Endodermal cell (in vitro differentiated cells): ENCODE results near the gene OR6S1. TPM values are rescaled to one million over a fixed set of nuclear protein-coding genes. Genes with fewer than 3 reads are reported as not detected.
"Not testable (repeated sequence)": the region's sequence is repeated elsewhere in the genome, so short reads cannot be mapped to it uniquely, and the experiment has no call there.

Experiments used
- DNase-seq: peaks from one replicate; pipeline ENCODE4 v3.0.0-alpha.2; 2017
- H3K27ac ChIP-seq: 2 replicates; pipeline ENCODE4 v1.5.1; 2013; ENCODE audit warnings: mild to moderate bottlenecking, low read depth, low read length, moderate library complexity
- H3K27me3 ChIP-seq: 2 replicates; pipeline ENCODE4 v1.6.1; 2013; ENCODE audit warnings: mild to moderate bottlenecking, low read length, moderate library complexity; ENCODE audit not compliant: insufficient read depth, control insufficient read depth, poor library complexity, severe bottlenecking
- H3K36me3 ChIP-seq: 2 replicates; pipeline ENCODE4 v1.7.0; 2013; ENCODE audit warnings: mild to moderate bottlenecking, low read length, moderate library complexity; ENCODE audit not compliant: control insufficient read depth, insufficient read depth
- H3K4me1 ChIP-seq: one replicate; pipeline ENCODE4 v1.7.0; 2013; ENCODE audit warnings: low read length; ENCODE audit not compliant: control insufficient read depth, insufficient read depth
- H3K4me3 ChIP-seq: 2 replicates; pipeline ENCODE4 v1.5.1; 2013; ENCODE audit warnings: mild to moderate bottlenecking, low read length, moderate library complexity
- H3K9ac ChIP-seq: 2 replicates; pipeline ENCODE4 v1.6.1; 2013; ENCODE audit warnings: mild to moderate bottlenecking, low read length, moderate library complexity; ENCODE audit not compliant: poor library complexity, severe bottlenecking; ENCODE audit errors: extremely low read depth
- H3K9me3 ChIP-seq: 2 replicates; pipeline ENCODE4 v1.6.1; 2013; ENCODE audit warnings: mild to moderate bottlenecking, low read length, moderate library complexity; ENCODE audit not compliant: control insufficient read depth
- H3K27ac Mint-ChIP-seq: 2 replicates; pipeline ENCODE4 v1.8.0; 2020; ENCODE audit warnings: mixed read lengths
- H3K27me3 Mint-ChIP-seq: 2 replicates; pipeline ENCODE4 v1.8.0; 2021; ENCODE audit warnings: mild to moderate bottlenecking, mixed read lengths; ENCODE audit not compliant: insufficient read depth
- H3K36me3 Mint-ChIP-seq: 2 replicates; pipeline ENCODE4 v1.8.0; 2020; ENCODE audit warnings: low read depth, mixed read lengths
- H3K4me1 Mint-ChIP-seq: 2 replicates; pipeline ENCODE4 v1.8.0; 2020; ENCODE audit warnings: mixed read lengths
- H3K4me3 Mint-ChIP-seq: 2 replicates; pipeline ENCODE4 v1.8.0; 2020; ENCODE audit warnings: mild to moderate bottlenecking, moderate library complexity, mixed read lengths
- H3K9me3 Mint-ChIP-seq: 2 replicates; pipeline ENCODE4 v1.8.0; 2020; ENCODE audit warnings: mild to moderate bottlenecking, mixed read lengths
- WGBS, 2 experiments: methylation state at CpG; one replicate each; pipeline versions ENCODE4 v1.1.5 to v1.1.7; 2013; ENCODE audit warnings: missing lambda C conversion rate in 2 of 2, mixed read lengths in 1 of 2; ENCODE audit not compliant: insufficient coverage in 1 of 2, insufficient read length in 1 of 2; 5-methylcytosine and 5-hydroxymethylcytosine counted together
- total RNA-seq, 2 donors: library from RNA; stranded (reverse); fragmentation: NEBNext Ultra II Directional in 1 of 2; extraction: Animal tissue kit (Norgen Biotek cat#: 25700) in 1 of 2; gene quantifications; 2 replicates in 1 of 2; 3 replicates in 1 of 2; pipeline ENCODE4 v1.2.1, GENCODE V29; 2021
- TF ChIP-seq, protein P1 (sequence below): fragments of 200-600 bp; sonication (generic); conservative IDR thresholded peaks from 2 replicates; pipeline ENCODE4 v1.5.0; 2021; ENCODE audit warnings: antibody characterized with exemption, mild to moderate bottlenecking

The OR6S1 gene
- total RNA-seq, 2 donors from 2014 or later = not detected

DNA sequence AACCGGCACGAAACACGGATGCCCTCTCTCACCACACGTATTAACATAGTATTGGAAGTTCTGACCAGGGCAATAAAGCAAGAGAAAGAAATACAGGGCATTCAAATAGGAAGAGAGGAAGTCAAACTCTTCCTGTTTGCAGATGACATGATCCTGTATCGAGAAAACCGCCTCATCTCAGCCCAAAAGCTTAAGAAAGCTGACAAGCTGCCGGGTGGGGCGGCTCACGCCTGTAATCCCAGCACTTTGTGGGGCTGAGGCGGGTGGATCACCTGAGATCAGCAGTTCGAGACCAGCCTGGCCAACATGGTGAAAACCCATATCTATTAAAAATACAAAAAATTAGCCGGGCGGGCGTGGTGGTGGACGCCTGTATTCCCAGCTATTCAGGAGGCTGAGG lies 17.7 kb downstream of the OR6S1 start:
- no peak overlapping the region for H3K27ac ChIP-seq
- H3K9ac ChIP-seq = no peak overlapping the region
- DNase-seq = peak; percentile 58
- H3K4me1 ChIP-seq = no peaks in the 10 kb centered on the region
- no peaks in the 10 kb centered on the region for H3K9me3 ChIP-seq
- TF ChIP-seq, protein P1, sequence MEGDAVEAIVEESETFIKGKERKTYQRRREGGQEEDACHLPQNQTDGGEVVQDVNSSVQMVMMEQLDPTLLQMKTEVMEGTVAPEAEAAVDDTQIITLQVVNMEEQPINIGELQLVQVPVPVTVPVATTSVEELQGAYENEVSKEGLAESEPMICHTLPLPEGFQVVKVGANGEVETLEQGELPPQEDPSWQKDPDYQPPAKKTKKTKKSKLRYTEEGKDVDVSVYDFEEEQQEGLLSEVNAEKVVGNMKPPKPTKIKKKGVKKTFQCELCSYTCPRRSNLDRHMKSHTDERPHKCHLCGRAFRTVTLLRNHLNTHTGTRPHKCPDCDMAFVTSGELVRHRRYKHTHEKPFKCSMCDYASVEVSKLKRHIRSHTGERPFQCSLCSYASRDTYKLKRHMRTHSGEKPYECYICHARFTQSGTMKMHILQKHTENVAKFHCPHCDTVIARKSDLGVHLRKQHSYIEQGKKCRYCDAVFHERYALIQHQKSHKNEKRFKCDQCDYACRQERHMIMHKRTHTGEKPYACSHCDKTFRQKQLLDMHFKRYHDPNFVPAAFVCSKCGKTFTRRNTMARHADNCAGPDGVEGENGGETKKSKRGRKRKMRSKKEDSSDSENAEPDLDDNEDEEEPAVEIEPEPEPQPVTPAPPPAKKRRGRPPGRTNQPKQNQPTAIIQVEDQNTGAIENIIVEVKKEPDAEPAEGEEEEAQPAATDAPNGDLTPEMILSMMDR = no peak
- Mint-ChIP-seq H3K27ac (no peak overlapping the region), H3K9me3 (no peaks in the 10 kb centered on the region), H3K27me3 (peaks cover 47% of the 10 kb centered on the region), H3K4me1 (peaks cover 29% of the 10 kb centered on the region), H3K4me3 (peak overlapping the region; percentile 76), H3K36me3 (no peaks in the 10 kb centered on the region)
- H3K27me3 ChIP-seq = no peaks in the 10 kb centered on the region
- H3K36me3 ChIP-seq = no peaks in the 10 kb centered on the region
- H3K4me3 ChIP-seq = no peak overlapping the region
- WGBS, 2 experiments = 89 to 92% methylated on average over 11 to 15 of the region's 15 CpGs

DNA sequence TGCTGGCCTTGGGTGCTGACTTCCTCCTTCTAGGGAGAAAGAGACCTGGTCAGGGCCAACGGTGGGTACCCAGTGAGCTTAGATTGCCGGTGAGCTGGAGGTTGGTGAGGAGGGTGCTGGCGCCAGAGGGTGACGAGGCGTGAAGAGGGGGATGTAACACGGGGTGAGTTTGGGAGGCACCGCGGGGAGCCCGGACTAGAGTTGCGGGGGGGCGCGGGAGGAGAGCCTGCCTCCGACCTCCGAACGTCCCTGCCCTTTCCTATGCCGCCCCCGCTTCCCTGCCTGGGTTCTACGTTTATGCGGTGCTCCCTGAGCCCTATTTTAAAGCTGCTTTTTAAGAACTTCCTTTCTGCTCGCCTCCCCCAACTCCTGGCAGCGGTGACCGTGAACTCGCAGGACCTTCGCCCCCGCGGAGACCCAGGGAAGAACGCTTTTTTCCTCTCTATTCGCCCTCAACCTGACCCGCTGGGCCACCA lies 18.6 kb downstream of the OR6S1 start:
- Histone ChIP-seq H3K4me3 (no peak overlapping the region), H3K27ac (no peak overlapping the region), H3K36me3 (no peaks in the 10 kb centered on the region), H3K27me3 (no peaks in the 10 kb centered on the region), H3K9ac (no peak overlapping the region), H3K9me3 (no peaks in the 10 kb centered on the region), H3K4me1 (no peaks in the 10 kb centered on the region)
- Mint-ChIP-seq H3K4me1 (peaks cover 20% of the 10 kb centered on the region), H3K27me3 (peaks cover 38% of the 10 kb centered on the region), H3K27ac (no peak overlapping the region), H3K4me3 (peak overlapping the region; percentile 76), H3K36me3 (no peaks in the 10 kb centered on the region), H3K9me3 (no peaks in the 10 kb centered on the region)
- TF ChIP-seq, protein P1 = no peak
- WGBS, 2 experiments = 65 to 78% methylated on average over 21 to 29 of the region's 29 CpGs
- peak; percentile 57 for DNase-seq

DNA sequence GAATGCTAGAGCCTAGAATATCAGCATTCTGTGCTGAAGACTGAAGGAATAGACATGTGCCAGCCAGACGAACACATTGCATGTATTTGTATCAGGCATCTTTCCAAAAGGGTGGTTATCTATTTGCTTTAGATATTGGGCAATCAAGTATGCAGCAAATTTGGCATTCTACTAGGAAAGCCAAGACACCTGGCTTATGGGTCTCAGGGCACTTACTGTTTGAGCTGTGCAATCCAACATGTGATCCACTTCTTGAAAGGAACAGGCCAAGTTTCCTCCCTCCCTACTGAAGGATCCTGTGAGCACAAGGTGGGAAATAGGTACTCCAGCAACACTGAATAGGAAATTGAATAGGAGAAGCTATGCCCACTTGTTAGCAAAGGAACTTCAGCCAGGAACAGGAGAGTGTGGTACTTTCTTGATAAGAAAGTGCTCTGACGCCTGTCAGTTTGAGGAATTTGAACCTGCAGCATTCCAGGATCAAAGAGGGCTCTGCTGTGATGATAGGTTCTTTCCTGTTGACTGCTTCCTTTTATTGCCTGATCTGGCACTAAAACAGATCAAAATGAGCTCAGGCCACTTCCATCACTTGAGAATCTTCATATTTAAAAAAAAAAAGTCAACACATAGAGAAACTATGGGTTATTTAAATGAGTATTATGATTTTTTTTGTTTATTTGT lies 20.6 kb downstream of the OR6S1 start:
- Histone ChIP-seq H3K4me3 (no peak overlapping the region), H3K9me3 (no peaks in the 10 kb centered on the region), H3K27me3 (no peaks in the 10 kb centered on the region), H3K4me1 (no peaks in the 10 kb centered on the region), H3K36me3 (no peaks in the 10 kb centered on the region), H3K9ac (no peak overlapping the region), H3K27ac (no peak overlapping the region)
- Mint-ChIP-seq H3K9me3 (no peaks in the 10 kb centered on the region), H3K27ac (no peak overlapping the region), H3K36me3 (no peaks in the 10 kb centered on the region), H3K27me3 (peaks cover 19% of the 10 kb centered on the region), H3K4me3 (no peak overlapping the region), H3K4me1 (peaks cover 9% of the 10 kb centered on the region)
- WGBS, 2 experiments = 64 to 89% methylated on average over 2 of the region's 2 CpGs
- TF ChIP-seq, protein P1 = no peak
- peak; percentile 22 for DNase-seq

DNA sequence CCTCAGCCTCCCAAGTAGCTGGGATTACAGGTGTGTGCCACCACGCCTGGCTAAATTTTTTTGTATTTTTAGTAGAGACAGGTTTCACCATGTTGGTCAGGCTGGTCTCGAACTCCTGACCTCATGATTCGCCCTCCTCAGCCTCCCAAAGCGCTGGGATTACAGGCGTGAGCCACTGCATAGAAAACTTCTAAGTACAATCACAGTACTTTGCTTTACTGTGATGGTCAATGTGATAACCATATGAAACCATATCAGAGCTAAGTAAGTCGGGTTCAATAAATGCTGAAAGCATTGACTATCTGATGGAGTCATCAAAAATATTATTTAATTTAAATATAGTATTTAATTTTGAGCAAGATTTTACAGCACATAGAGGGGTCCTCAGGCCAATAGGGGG lies 21.8 kb downstream of the OR6S1 start:
- DNase-seq, H3K4me3 Mint-ChIP-seq, H3K4me3 ChIP-seq, H3K27me3 ChIP-seq, H3K9me3 Mint-ChIP-seq, H3K27ac Mint-ChIP-seq, H3K9me3 ChIP-seq, H3K27ac ChIP-seq, H3K9ac ChIP-seq, H3K4me1 ChIP-seq, H3K36me3 ChIP-seq, H3K36me3 Mint-ChIP-seq: not testable (repeated sequence)
- Mint-ChIP-seq H3K4me1 (peaks cover 15% of the 10 kb centered on the region), H3K27me3 (peaks cover 17% of the 10 kb centered on the region)
- 90 to 91% methylated on average over 4 to 6 of the region's 6 CpGs for WGBS, 2 experiments
